H9 (cell line): Measurements from ENCODE around the gene UTF1. TPM values are rescaled to one million over a fixed set of nuclear protein-coding genes. Genes with fewer than 3 reads are reported as not detected.

Experiments used
- DNase-seq: peaks from one replicate; pipeline ENCODE4 v3.0.0-alpha.2; 2017
- H2AFZ ChIP-seq: one replicate; pipeline ENCODE4 v1.6.1; 2013; ENCODE audit warnings: mild to moderate bottlenecking, low read length, control low read depth, moderate library complexity
- H2AK5ac ChIP-seq: 2 replicates; pipeline ENCODE4 v1.6.1; 2013; ENCODE audit warnings: low read length, control low read depth, mixed read lengths; ENCODE audit not compliant: insufficient read length
- H2BK120ac ChIP-seq: one replicate; pipeline ENCODE4 v1.6.1; 2013; ENCODE audit warnings: low read depth, mild to moderate bottlenecking, low read length, control low read depth, inconsistent platforms; ENCODE audit not compliant: poor library complexity, severe bottlenecking
- H2BK12ac ChIP-seq: 2 replicates; pipeline ENCODE4 v1.6.1; 2013; ENCODE audit warnings: low read length, control low read depth, mixed read lengths, low read depth; ENCODE audit not compliant: insufficient read length
- H2BK15ac ChIP-seq: 2 replicates; pipeline ENCODE4 v1.6.1; 2013; ENCODE audit warnings: low read depth, low read length, control low read depth
- H2BK20ac ChIP-seq: one replicate; pipeline ENCODE4 v1.6.1; 2013; ENCODE audit warnings: low read depth, mild to moderate bottlenecking, low read length, control low read depth, inconsistent platforms; ENCODE audit not compliant: poor library complexity, severe bottlenecking
- H2BK5ac ChIP-seq: 2 replicates; pipeline ENCODE4 v1.6.1; 2013; ENCODE audit warnings: low read length, control low read depth, mixed read lengths; ENCODE audit not compliant: insufficient read length
- H3K14ac ChIP-seq: 2 replicates; pipeline ENCODE4 v1.6.1; 2013; ENCODE audit warnings: low read length, control low read depth; ENCODE audit not compliant: insufficient read depth
- H3K18ac ChIP-seq: 2 replicates; pipeline ENCODE4 v1.6.1; 2013; ENCODE audit warnings: low read depth, mild to moderate bottlenecking, mixed read lengths, low read length, control low read depth; ENCODE audit not compliant: insufficient read length
- H3K23ac ChIP-seq: 2 replicates; pipeline ENCODE4 v1.6.1; 2013; ENCODE audit warnings: low read length, control low read depth, mixed read lengths, low read depth; ENCODE audit not compliant: insufficient read length
- H3K23me2 ChIP-seq: 2 replicates; pipeline ENCODE4 v1.6.1; 2013; ENCODE audit warnings: low read depth, mild to moderate bottlenecking, mixed read lengths, low read length, control low read depth; ENCODE audit not compliant: insufficient read length, poor library complexity, severe bottlenecking
- H3K27ac ChIP-seq: 2 replicates; pipeline ENCODE4 v1.5.1; 2013; ENCODE audit warnings: low read length, control low read depth, mixed read lengths, low read depth; ENCODE audit not compliant: insufficient read length
- H3K27me3 ChIP-seq: 2 replicates; pipeline ENCODE4 v1.6.1; 2013; ENCODE audit warnings: low read length, control low read depth, inconsistent platforms; ENCODE audit not compliant: insufficient read depth
- H3K4ac ChIP-seq: 2 replicates; pipeline ENCODE4 v1.6.1; 2013; ENCODE audit warnings: low read depth, mild to moderate bottlenecking, control low read depth, inconsistent platforms, low read length, moderate library complexity
- H3K4me1 ChIP-seq: 2 replicates; pipeline ENCODE4 v1.6.1; 2013; ENCODE audit warnings: low read length, control low read depth, inconsistent platforms; ENCODE audit not compliant: insufficient read depth
- H3K4me2 ChIP-seq: 2 replicates; pipeline ENCODE4 v1.6.1; 2013; ENCODE audit warnings: low read length, control low read depth, mixed read lengths; ENCODE audit not compliant: insufficient read length, insufficient read depth
- H3K56ac ChIP-seq: 2 replicates; pipeline ENCODE4 v1.6.1; 2013; ENCODE audit warnings: low read depth, mild to moderate bottlenecking, mixed read lengths, low read length, control low read depth; ENCODE audit not compliant: insufficient read length
- H3K79me1 ChIP-seq: 2 replicates; pipeline ENCODE4 v1.6.1; 2013; ENCODE audit warnings: low read depth, mild to moderate bottlenecking, moderate library complexity, low read length, control low read depth, inconsistent platforms; ENCODE audit not compliant: insufficient read depth, poor library complexity, severe bottlenecking
- H3K79me2 ChIP-seq: 2 replicates; pipeline ENCODE4 v1.6.1; 2013; ENCODE audit warnings: low read length, control low read depth, inconsistent platforms; ENCODE audit not compliant: insufficient read depth
- H3K9ac ChIP-seq: 2 replicates; pipeline ENCODE4 v1.6.1; 2013; ENCODE audit warnings: low read length, control low read depth, mixed read lengths; ENCODE audit not compliant: insufficient read length; ENCODE audit errors: extremely low read depth
- H3K9me3 ChIP-seq: one replicate; pipeline ENCODE4 v1.6.1; 2013; ENCODE audit warnings: low read depth, low read length, inconsistent platforms; ENCODE audit not compliant: control insufficient read depth
- H3T11ph ChIP-seq: one replicate; pipeline ENCODE4 v1.6.1; 2013; ENCODE audit warnings: mild to moderate bottlenecking, low read length, control low read depth, inconsistent platforms
- H4K20me1 ChIP-seq: one replicate; pipeline ENCODE4 v1.6.1; 2013; ENCODE audit not compliant: control insufficient read depth, insufficient read length, insufficient read depth
- H4K5ac ChIP-seq: 2 replicates; pipeline ENCODE4 v1.6.1; 2013; ENCODE audit warnings: low read depth, mild to moderate bottlenecking, mixed read lengths, low read length, control low read depth; ENCODE audit not compliant: insufficient read length
- H4K8ac ChIP-seq: replicated peaks from 2 replicates; pipeline ENCODE4 v1.6.1; 2013; ENCODE audit warnings: low read length, control low read depth, mixed read lengths, low read depth; ENCODE audit not compliant: insufficient read length
- H4K91ac ChIP-seq: 2 replicates; pipeline ENCODE4 v1.6.1; 2013; ENCODE audit warnings: low read depth, mild to moderate bottlenecking, moderate library complexity, mixed read lengths, low read length, control low read depth; ENCODE audit not compliant: insufficient read length
- H3K27ac Mint-ChIP-seq, 3 experiments: 2 replicates in 2 of 3; 3 replicates in 1 of 3; pipeline ENCODE4 v1.8.0; 2020 to 2021; ENCODE audit warnings: mixed read lengths in 3 of 3, mild to moderate bottlenecking in 1 of 3, moderate library complexity in 1 of 3
- H3K27me3 Mint-ChIP-seq: 2 replicates; pipeline ENCODE4 v1.8.0; 2021; ENCODE audit warnings: low read depth, mild to moderate bottlenecking, moderate library complexity, mixed read lengths
- H3K36me3 Mint-ChIP-seq, 3 experiments: 2 replicates in 2 of 3; 3 replicates in 1 of 3; pipeline ENCODE4 v1.8.0; 2020 to 2021; ENCODE audit warnings: low read depth in 3 of 3, mixed read lengths in 3 of 3; ENCODE audit not compliant: insufficient read depth in 1 of 3
- H3K4me1 Mint-ChIP-seq, 2 experiments: 2 replicates each; pipeline ENCODE4 v1.8.0; 2020; ENCODE audit warnings: mixed read lengths in 2 of 2
- H3K4me3 Mint-ChIP-seq, 2 experiments: 2 replicates in 1 of 2; 3 replicates in 1 of 2; pipeline ENCODE4 v1.8.0; 2020 to 2021; ENCODE audit warnings: mild to moderate bottlenecking in 2 of 2, mixed read lengths in 2 of 2, moderate library complexity in 1 of 2
- H3K9me3 Mint-ChIP-seq, 2 experiments: 2 replicates in 1 of 2; 3 replicates in 1 of 2; pipeline ENCODE4 v1.8.0; 2020; ENCODE audit warnings: mild to moderate bottlenecking in 2 of 2, mixed read lengths in 2 of 2, moderate library complexity in 1 of 2
- CTCF ChIP-seq: fragments of 200-600 bp; sonication (generic); conservative IDR thresholded peaks from 3 replicates; pipeline ENCODE4 v1.8.0; 2021; ENCODE audit warnings: antibody characterized with exemption, mild to moderate bottlenecking
- WGBS: extraction: QIAGEN DNeasy Blood & Tissue Kit; methylation state at CpG from one replicate; pipeline ENCODE4 v1.1.7; 2013; ENCODE audit warnings: missing lambda C conversion rate, low lambda C conversion rate, mixed read lengths; ENCODE audit not compliant: insufficient read length; ENCODE audit errors: extremely low coverage; 5-methylcytosine and 5-hydroxymethylcytosine counted together
- total RNA-seq: library from RNA; stranded (reverse); gene quantifications from 2 replicates; pipeline ENCODE4 v1.2.1, GENCODE V29; 2021

The UTF1 gene
- total RNA-seq, 1 experiment from 2014 or later = 31.5 TPM

DNA sequence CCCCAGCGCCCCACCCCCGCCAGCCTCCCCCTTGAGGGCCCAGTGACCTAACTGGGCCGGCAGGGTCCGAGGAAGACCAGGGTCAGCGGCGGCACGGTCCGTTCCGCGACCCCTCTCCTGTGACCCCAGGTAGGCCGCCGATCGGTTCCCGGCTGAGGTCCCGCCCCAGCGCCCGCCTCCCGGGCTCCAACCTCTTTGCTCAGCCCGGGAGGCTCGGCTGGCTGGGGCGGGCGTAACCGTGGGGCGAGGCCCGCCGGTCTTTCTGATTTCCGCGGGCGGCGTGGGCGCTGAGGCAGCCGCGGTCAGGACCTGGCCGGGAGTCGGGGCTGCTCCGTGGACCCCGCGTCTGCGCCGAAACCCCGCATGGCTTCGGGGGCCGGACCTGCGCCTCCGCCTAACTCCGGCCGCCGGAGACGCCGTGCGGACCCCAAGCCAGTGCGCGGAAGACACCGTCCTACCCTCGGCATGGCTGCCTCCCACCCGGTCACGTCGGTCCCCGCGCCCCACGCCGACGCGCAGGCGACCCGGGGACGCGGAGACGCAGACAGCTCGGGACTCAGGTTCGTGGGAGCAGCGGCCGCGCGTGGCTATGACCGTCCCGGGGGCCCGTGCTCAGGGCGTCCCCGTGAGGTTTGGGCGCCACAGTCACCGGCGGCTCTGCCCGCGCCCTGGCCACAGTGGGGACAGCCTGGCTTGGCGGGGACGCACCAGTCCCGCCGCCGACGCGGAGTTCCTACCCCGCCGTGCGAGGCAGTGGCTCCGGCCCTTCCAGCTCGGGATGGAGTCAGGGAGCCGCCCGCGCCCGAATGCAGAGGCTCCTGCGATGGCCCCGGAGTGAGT is 6.6 kb downstream of the UTF1 start:
- H3K27ac ChIP-seq = no peak overlapping the region
- no peaks in the 10 kb centered on the region for H3K79me1 ChIP-seq
- peaks cover 14% of the 10 kb centered on the region; the same call in 1 of the 2 replicates for H3K27me3 ChIP-seq
- H2BK5ac ChIP-seq = no peak overlapping the region
- no peaks in the 10 kb centered on the region; the same call in 1 of the 2 replicates for H3K4me1 ChIP-seq
- peak overlapping the region; percentile 27 for H3K4me2 ChIP-seq
- no peak overlapping the region for H3K9ac ChIP-seq
- peak overlapping the region; percentile 61 for H3K18ac ChIP-seq
- peaks cover 14% of the 10 kb centered on the region for H3K23me2 ChIP-seq
- peaks cover 0 to under 1% of the 10 kb centered on the region in 2 experiments; a peak in 1 of 5 replicates for H3K9me3 Mint-ChIP-seq
- peak overlapping the region in 1 of 2 experiments; percentile 48; a peak in 2 of 5 replicates for H3K4me3 Mint-ChIP-seq
- H4K5ac ChIP-seq = no peak overlapping the region
- no peaks in the 10 kb centered on the region for H3K79me2 ChIP-seq
- no peak overlapping the region for H2BK20ac ChIP-seq
- H3K14ac ChIP-seq = peak overlapping the region; percentile 76; the same call in 1 of the 2 replicates
- H3K9me3 ChIP-seq = no peaks in the 10 kb centered on the region
- TF ChIP-seq CTCF = no peak
- no peak overlapping the region for H2BK12ac ChIP-seq
- H3K4ac ChIP-seq = no peak overlapping the region
- no peak for DNase-seq
- H3K36me3 Mint-ChIP-seq = peaks cover 0 to 17% (median 0%) of the 10 kb centered on the region in 3 experiments; a peak in 3 of 7 replicates
- H3K23ac ChIP-seq = no peak overlapping the region
- H3T11ph ChIP-seq = no peak overlapping the region
- no peak overlapping the region for H2BK120ac ChIP-seq
- no peak overlapping the region for H4K8ac ChIP-seq
- H3K56ac ChIP-seq = no peak overlapping the region
- no peak overlapping the region for H4K91ac ChIP-seq
- H3K27ac Mint-ChIP-seq = no peak overlapping the region
- no peak overlapping the region for H2BK15ac ChIP-seq
- H3K27me3 Mint-ChIP-seq = peaks cover 68% of the 10 kb centered on the region
- H2AFZ ChIP-seq = no peak overlapping the region
- H4K20me1 ChIP-seq = no peaks in the 10 kb centered on the region
- H3K4me1 Mint-ChIP-seq = peaks cover 17 to 27% of the 10 kb centered on the region in 2 experiments
- H2AK5ac ChIP-seq = no peak overlapping the region
- no CpG with 5 or more reads among the region's 103 CpGs for WGBS
